GM12878 (cell line): ENCODE measurements around the gene DGKE.

ENCODE experiments used
- ATF3 ChIP-seq: IDR thresholded peaks from 2 replicates; pipeline ENCODE4 v1.6.1; 2011; ENCODE audit warnings: low read depth, mild to moderate bottlenecking, low read length, moderate library complexity, borderline replicate concordance; ENCODE audit errors: extremely low read depth
- CTCF ChIP-seq, 3 experiments: IDR thresholded peaks in 2 of 3; conservative IDR thresholded peaks in 1 of 3; 2 replicates each; pipeline ENCODE4 v1.5.1; 2011; ENCODE audit warnings: low read depth in 3 of 3, low read length in 3 of 3, mild to moderate bottlenecking in 3 of 3, control low read depth in 2 of 3, moderate library complexity in 2 of 3, inconsistent platforms in 1 of 3, mixed read lengths in 1 of 3; ENCODE audit not compliant: control insufficient read depth in 2 of 3, insufficient read depth in 1 of 3; ENCODE audit errors: extremely low read depth in 1 of 3
- NFYB ChIP-seq: IDR thresholded peaks from 2 replicates; pipeline ENCODE4 v1.6.1; 2011; ENCODE audit warnings: low read depth, mild to moderate bottlenecking, low read length, improper control_type of control experiment, moderate library complexity; ENCODE audit not compliant: insufficient read depth
- POLR2AphosphoS5 ChIP-seq: IDR thresholded peaks from 2 replicates; pipeline ENCODE4 v1.6.1; 2011; ENCODE audit warnings: mild to moderate bottlenecking, low read length, inconsistent platforms
- TAF1 ChIP-seq: IDR thresholded peaks from 2 replicates; pipeline ENCODE4 v1.6.1; 2011; ENCODE audit warnings: mild to moderate bottlenecking, low read depth, low read length, borderline replicate concordance
- TCF7 ChIP-seq: IDR thresholded peaks from 2 replicates; pipeline ENCODE4 v1.6.1; 2014; ENCODE audit warnings: antibody characterized with exemption, borderline replicate concordance
- ZNF217 ChIP-seq: fragments of 450-650 bp; IDR thresholded peaks from 2 replicates; pipeline ENCODE4 v1.6.1; 2017; ENCODE audit warnings: antibody characterized with exemption, mild to moderate bottlenecking

- TF ChIP-seq CTCF (IDR thresholded peaks at IDR 0.05 in 2 of 3, conservative IDR thresholded peaks at IDR 0.05 in 1 of 3; ENCODE audit: control insufficient read depth in 2 of 3, extremely low read depth in 1 of 3, insufficient read depth in 1 of 3, low read depth in 3 of 3, low read length in 3 of 3) (no peak), POLR2AphosphoS5 (no peak), NFYB (no peak), ZNF217 (no peak), ATF3 (no peak), TCF7 (no peak), TAF1 (no peak)
Measured at GRCh38 chr17:56807723-56808122, 26.2 kb upstream of the DGKE start.
